Measurements from ENCODE around the gene PREX1. TPM values are rescaled to one million over a fixed set of nuclear protein-coding genes. Genes with fewer than 3 reads are reported as not detected.
"Not testable (repeated sequence)": the region's sequence is repeated elsewhere in the genome, so short reads cannot be mapped to it uniquely, and the experiment has no call there.

Gene PREX1
- polyA plus RNA-seq, 1 donor = 18.2 TPM

GRCh38 chr20:48826883-48827771 lies 672 bp downstream of the PREX1 start:
- DNase-seq (ENCODE audit: low read depth) = no peak

GRCh38 chr20:48826480-48826879 lies 1.3 kb downstream of the PREX1 start:
- not testable (repeated sequence) for DNase-seq (ENCODE audit: low read depth)

GRCh38 chr20:48826069-48826468 lies 1.7 kb downstream of the PREX1 start:
- no peak for DNase-seq (ENCODE audit: low read depth)

GRCh38 chr20:48825566-48825920 lies 2.3 kb downstream of the PREX1 start:
- no peak for DNase-seq (ENCODE audit: low read depth)

- DNase-seq (ENCODE audit: low read depth) = no peak
Measured at GRCh38 chr20:48824830-48825565, 2.8 kb downstream of the PREX1 start.

- DNase-seq (ENCODE audit: low read depth) = no peak
Measured at GRCh38 chr20:48823960-48824498, 3.8 kb downstream of the PREX1 start.

GRCh38 chr20:48823476-48823875 lies 4.3 kb downstream of the PREX1 start:
- no peak for DNase-seq (ENCODE audit: low read depth)

GRCh38 chr20:48822879-48823385 lies 4.9 kb downstream of the PREX1 start:
- no peak for DNase-seq (ENCODE audit: low read depth)

GRCh38 chr20:48822178-48822577 lies 5.6 kb downstream of the PREX1 start:
- DNase-seq (ENCODE audit: low read depth) = no peak

GRCh38 chr20:48821261-48821920 lies 6.4 kb downstream of the PREX1 start:
- DNase-seq (ENCODE audit: low read depth) = no peak

GRCh38 chr20:48820649-48820973 lies 7.2 kb downstream of the PREX1 start:
- no peak for DNase-seq (ENCODE audit: low read depth)

GRCh38 chr20:48819821-48820648 lies 7.8 kb downstream of the PREX1 start:
- no peak for DNase-seq (ENCODE audit: low read depth)

- no peak for DNase-seq (ENCODE audit: low read depth)
Measured at GRCh38 chr20:48819089-48819488, 8.7 kb downstream of the PREX1 start.

GRCh38 chr20:48818481-48818987 lies 9.3 kb downstream of the PREX1 start:
- no peak for DNase-seq (ENCODE audit: low read depth)

- no peak for DNase-seq (ENCODE audit: low read depth)
Measured at GRCh38 chr20:48818031-48818370, 9.8 kb downstream of the PREX1 start.

GRCh38 chr20:48817367-48818030 lies 10.3 kb downstream of the PREX1 start:
- no peak for DNase-seq (ENCODE audit: low read depth)

- no peak for DNase-seq (ENCODE audit: low read depth)
Measured at GRCh38 chr20:48816282-48817205, 11.3 kb downstream of the PREX1 start.

GRCh38 chr20:48815537-48815936 lies 12.3 kb downstream of the PREX1 start:
- DNase-seq (ENCODE audit: low read depth) = no peak

GRCh38 chr20:48814633-48815032 lies 13.2 kb downstream of the PREX1 start:
- DNase-seq (ENCODE audit: low read depth) = no peak
